ENCODE data around the gene ARAF. TPM values are rescaled to one million over a fixed set of nuclear protein-coding genes. Genes with fewer than 3 reads are reported as not detected.

ARAF gene
- polyA plus RNA-seq, 1 donor from 2014 or later: 25.0 TPM

DNA sequence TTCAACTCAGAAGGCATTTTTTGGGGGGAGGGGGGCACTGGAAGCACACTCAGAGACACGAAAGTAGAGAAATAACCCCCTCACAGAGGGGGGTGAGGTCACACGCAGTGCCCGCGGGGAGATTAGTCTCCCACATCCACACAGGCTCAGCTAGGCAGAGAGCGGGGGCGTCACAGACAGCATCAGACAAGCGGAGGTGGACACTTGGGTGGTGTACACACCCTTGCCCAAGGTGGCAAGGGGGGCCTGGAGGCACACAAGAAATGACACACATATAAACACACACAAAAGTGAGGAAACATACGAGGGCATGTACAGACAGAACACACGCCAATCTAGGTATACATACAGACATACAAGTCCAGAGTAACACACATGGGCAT lies 59.3 kb downstream of the ARAF start:
- H3K36me3 ChIP-seq (ENCODE audit: insufficient read depth, low read length): no peaks in the 10 kb centered on the region
- H3K27me3 ChIP-seq (ENCODE audit: insufficient read depth, low read depth, low read length): no peaks in the 10 kb centered on the region
- no peak overlapping the region for H3K27ac ChIP-seq (ENCODE audit: low read length)
- no peaks in the 10 kb centered on the region for H4K20me1 ChIP-seq (ENCODE audit: insufficient read depth)
- TF ChIP-seq, protein P1, sequence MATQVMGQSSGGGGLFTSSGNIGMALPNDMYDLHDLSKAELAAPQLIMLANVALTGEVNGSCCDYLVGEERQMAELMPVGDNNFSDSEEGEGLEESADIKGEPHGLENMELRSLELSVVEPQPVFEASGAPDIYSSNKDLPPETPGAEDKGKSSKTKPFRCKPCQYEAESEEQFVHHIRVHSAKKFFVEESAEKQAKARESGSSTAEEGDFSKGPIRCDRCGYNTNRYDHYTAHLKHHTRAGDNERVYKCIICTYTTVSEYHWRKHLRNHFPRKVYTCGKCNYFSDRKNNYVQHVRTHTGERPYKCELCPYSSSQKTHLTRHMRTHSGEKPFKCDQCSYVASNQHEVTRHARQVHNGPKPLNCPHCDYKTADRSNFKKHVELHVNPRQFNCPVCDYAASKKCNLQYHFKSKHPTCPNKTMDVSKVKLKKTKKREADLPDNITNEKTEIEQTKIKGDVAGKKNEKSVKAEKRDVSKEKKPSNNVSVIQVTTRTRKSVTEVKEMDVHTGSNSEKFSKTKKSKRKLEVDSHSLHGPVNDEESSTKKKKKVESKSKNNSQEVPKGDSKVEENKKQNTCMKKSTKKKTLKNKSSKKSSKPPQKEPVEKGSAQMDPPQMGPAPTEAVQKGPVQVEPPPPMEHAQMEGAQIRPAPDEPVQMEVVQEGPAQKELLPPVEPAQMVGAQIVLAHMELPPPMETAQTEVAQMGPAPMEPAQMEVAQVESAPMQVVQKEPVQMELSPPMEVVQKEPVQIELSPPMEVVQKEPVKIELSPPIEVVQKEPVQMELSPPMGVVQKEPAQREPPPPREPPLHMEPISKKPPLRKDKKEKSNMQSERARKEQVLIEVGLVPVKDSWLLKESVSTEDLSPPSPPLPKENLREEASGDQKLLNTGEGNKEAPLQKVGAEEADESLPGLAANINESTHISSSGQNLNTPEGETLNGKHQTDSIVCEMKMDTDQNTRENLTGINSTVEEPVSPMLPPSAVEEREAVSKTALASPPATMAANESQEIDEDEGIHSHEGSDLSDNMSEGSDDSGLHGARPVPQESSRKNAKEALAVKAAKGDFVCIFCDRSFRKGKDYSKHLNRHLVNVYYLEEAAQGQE (IDR thresholded peaks at IDR 0.05; ENCODE audit: borderline replicate concordance): no peak
- TF ChIP-seq CTCF (IDR thresholded peaks at IDR 0.05; ENCODE audit: poor library complexity, severe bottlenecking): no peak
- TF ChIP-seq TAF1 (IDR thresholded peaks at IDR 0.05; ENCODE audit: low read depth): no peak
- TF ChIP-seq RAD21 (conservative IDR thresholded peaks at IDR 0.05): no peak
- no peak for TF ChIP-seq SMC3 (conservative IDR thresholded peaks at IDR 0.05; ENCODE audit: poor library complexity)
- no peak for TF ChIP-seq POLR2AphosphoS5 (IDR thresholded peaks at IDR 0.05)
- no peak for TF ChIP-seq EZH2 (IDR thresholded peaks at IDR 0.05; ENCODE audit: borderline replicate concordance, insufficient read depth, low read length, poor library complexity, severe bottlenecking)
- no peak for TF ChIP-seq MXI1 (conservative IDR thresholded peaks at IDR 0.05; ENCODE audit: poor library complexity, severe bottlenecking)
- no peaks in the 10 kb centered on the region for H3K9me2 ChIP-seq (ENCODE audit: insufficient read depth, low read length)
- H3K9me3 ChIP-seq (ENCODE audit: low read length): no peaks in the 10 kb centered on the region
- H3K4me3 ChIP-seq (ENCODE audit: low read length): peak overlapping the region; percentile 74
- peak overlapping the region; percentile 73 for H2AFZ ChIP-seq (ENCODE audit: low read depth, low read length)
- no peaks in the 10 kb centered on the region for H3K79me2 ChIP-seq (replicated peaks; ENCODE audit: insufficient read depth, low read length)
- no peak overlapping the region for H3K4me2 ChIP-seq (ENCODE audit: low read length)
- H3F3A ChIP-seq (ENCODE audit: insufficient read depth, low read length, poor library complexity, severe bottlenecking): no peaks in the 10 kb centered on the region
- H3K9ac ChIP-seq (ENCODE audit: low read length): peak overlapping the region; percentile 66

Small RNA genes within 50 kb of the gene (small RNA-seq; reads per million reads assigned to genes)
- 0 reads per million in 3 experiments for gene MIR4769

Other genes starting within 250 kb of the ARAF start
- 3.5 and 3.8 TPM in 2 replicates for gene ZNF157, start 190.6 kb upstream of the ARAF start, polyA plus RNA-seq
- 7.9 and 9.1 TPM in 2 replicates for gene ZNF41, start 78.0 kb upstream of the ARAF start, polyA plus RNA-seq
- gene TIMP1, start 21.2 kb downstream of the ARAF start, polyA plus RNA-seq: 2.0 and 3.9 TPM in 2 replicates
- gene SYN1, start 58.7 kb downstream of the ARAF start, polyA plus RNA-seq: 4.3 and 6.7 TPM in 2 replicates
- 2.7 and 4.8 TPM in 2 replicates for gene CFP, start 68.7 kb downstream of the ARAF start, polyA plus RNA-seq
- 21.2 and 31.8 TPM in 2 replicates for gene ELK1, start 89.4 kb downstream of the ARAF start, polyA plus RNA-seq
- gene UXT, start 98.0 kb downstream of the ARAF start, polyA plus RNA-seq: 141 and 153 TPM in 2 replicates

All from neural cell (in vitro differentiated cells).